ENCODE data around the gene ADAM12. TPM values are rescaled to one million over a fixed set of nuclear protein-coding genes. Genes with fewer than 3 reads are reported as not detected.
A peak's percentile ranks its signal among the peaks of the same experiment; 100 is the strongest.

ADAM12 gene
- total RNA-seq, 4 donors from 2014 or later = under 0.01 to 1.3 (median 1.0) TPM

- WGBS = 81% methylated on average over 9 of the region's 9 CpGs
- Histone ChIP-seq H3K27ac (replicated peaks in 1 of 4) (no peak overlapping the region), H3K4me3 (no peak overlapping the region), H3K27me3 (no peaks in the 10 kb centered on the region), H3K36me3 (no peaks in the 10 kb centered on the region), H3K4me1 (peaks cover 6 to 18% (median 14%) of the 10 kb centered on the region in 4 donors), H3K9me3 (no peaks in the 10 kb centered on the region)
- no peak for DNase-seq (ENCODE audit: extremely low spot score)
- intact Hi-C loops (cut with DNase I) = no loop called here
- no peak for TF ChIP-seq EP300 (IDR thresholded peaks at IDR 0.05)
- TF ChIP-seq POLR2A (IDR thresholded peaks at IDR 0.05; ENCODE audit: low read depth) = no peak
- TF ChIP-seq CTCF (IDR thresholded peaks at IDR 0.05) = no peak
- no peak for TF ChIP-seq POLR2AphosphoS5 (IDR thresholded peaks at IDR 0.05)
These were observed 322.4 kb downstream of the ADAM12 start for GRCh38 chr10:126065751-126066377.

DNA sequence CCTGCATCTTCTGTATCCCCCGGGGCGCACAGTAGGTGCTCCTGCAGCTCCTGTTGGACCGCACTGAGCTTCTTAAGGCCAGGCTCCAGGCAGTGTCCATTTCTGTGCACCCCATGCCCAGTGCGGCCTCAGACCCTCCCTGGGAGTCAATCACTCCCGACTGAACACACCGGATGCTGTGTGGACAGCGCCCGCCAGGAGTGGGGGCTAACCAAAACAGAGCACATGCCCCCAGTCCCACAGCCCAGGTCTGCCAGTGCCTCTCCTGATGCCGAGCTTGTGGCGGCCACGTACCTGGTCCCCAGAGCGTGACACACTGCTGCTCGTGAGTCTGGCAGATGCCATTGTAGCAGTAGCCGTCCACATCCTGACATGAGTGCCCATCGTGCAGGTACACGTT, 323.8 kb downstream of the ADAM12 start:
- 100% methylated on average over 5 of the region's 16 CpGs for WGBS
- TF ChIP-seq EP300 (IDR thresholded peaks at IDR 0.05) (no peak), CTCF (IDR thresholded peaks at IDR 0.05) (no peak), POLR2AphosphoS5 (IDR thresholded peaks at IDR 0.05) (no peak), POLR2A (IDR thresholded peaks at IDR 0.05; ENCODE audit: low read depth) (no peak)
- Histone ChIP-seq H3K36me3 (no peaks in the 10 kb centered on the region), H3K9me3 (no peaks in the 10 kb centered on the region), H3K27me3 (no peaks in the 10 kb centered on the region), H3K27ac (replicated peaks in 1 of 4) (no peak overlapping the region), H3K4me3 (no peak overlapping the region), H3K4me1 (peaks cover 6 to 26% (median 15%) of the 10 kb centered on the region in 4 donors)
- no peak for DNase-seq (ENCODE audit: extremely low spot score)
- intact Hi-C loops (cut with DNase I) = no loop called here

DNA sequence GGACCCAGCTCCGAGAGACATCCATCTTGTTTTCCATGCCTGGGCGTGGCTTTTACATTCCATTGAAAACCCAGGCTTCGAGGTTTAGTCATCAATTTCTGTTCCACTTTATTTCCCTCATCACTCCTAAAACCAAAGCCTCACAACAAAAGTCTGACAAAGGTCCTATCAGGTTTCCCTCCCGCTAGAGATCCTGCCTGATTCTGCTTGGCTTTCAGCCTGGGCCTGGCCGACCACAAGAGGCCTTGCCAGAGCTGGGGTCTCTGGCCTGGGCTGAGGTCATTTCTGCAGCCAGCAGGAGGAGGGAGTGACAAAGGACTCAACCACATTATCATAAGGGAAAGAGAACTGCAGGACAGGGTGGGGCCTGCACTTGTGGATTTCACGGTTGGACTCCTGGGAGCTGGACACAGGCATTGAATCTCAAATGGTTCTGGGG, 324.9 kb downstream of the ADAM12 start:
- no peak overlapping the region for H3K27ac ChIP-seq (replicated peaks in 1 of 4)
- peaks cover 6 to 26% (median 15%) of the 10 kb centered on the region in 4 donors for H3K4me1 ChIP-seq
- TF ChIP-seq EP300 (IDR thresholded peaks at IDR 0.05) (no peak), POLR2A (IDR thresholded peaks at IDR 0.05; ENCODE audit: low read depth) (no peak), POLR2AphosphoS5 (IDR thresholded peaks at IDR 0.05) (no peak), CTCF (IDR thresholded peaks at IDR 0.05) (no peak)
- no peak for DNase-seq (ENCODE audit: extremely low spot score)
- intact Hi-C loops (cut with DNase I) = no loop called here
- H3K9me3 ChIP-seq = no peaks in the 10 kb centered on the region
- WGBS = 69% methylated on average over 6 of the region's 6 CpGs
- no peaks in the 10 kb centered on the region for H3K36me3 ChIP-seq
- no peak overlapping the region for H3K4me3 ChIP-seq
- no peaks in the 10 kb centered on the region for H3K27me3 ChIP-seq

- H3K27ac ChIP-seq (replicated peaks in 1 of 4) = peak overlapping the region in 3 of 4 donors; percentile 9 to 34 (median 13)
- no peaks in the 10 kb centered on the region for H3K36me3 ChIP-seq
These were observed 325.9 kb downstream of the ADAM12 start for GRCh38 chr10:126062131-126063032.

GRCh38 chr10:126061526-126061925, 326.8 kb downstream of the ADAM12 start:
- no peak for DNase-seq (ENCODE audit: extremely low spot score)
- Histone ChIP-seq H3K4me3 (no peak overlapping the region), H3K27me3 (peaks cover 0 to 10% (median 0%) of the 10 kb centered on the region in 4 donors), H3K9me3 (no peaks in the 10 kb centered on the region), H3K27ac (replicated peaks in 1 of 4) (no peak overlapping the region), H3K36me3 (no peaks in the 10 kb centered on the region), H3K4me1 (peaks cover 6 to 26% (median 15%) of the 10 kb centered on the region in 4 donors)
- WGBS = 89% methylated on average over 3 of the region's 3 CpGs
- intact Hi-C loops (cut with DNase I) = no loop called here
- TF ChIP-seq POLR2AphosphoS5 (IDR thresholded peaks at IDR 0.05) (no peak), POLR2A (IDR thresholded peaks at IDR 0.05; ENCODE audit: low read depth) (no peak)

More at GRCh38 chr10:126062131-126063032, 325.9 kb downstream of the ADAM12 start:
- no peak overlapping the region for H3K4me3 ChIP-seq
- peaks cover 6 to 26% (median 15%) of the 10 kb centered on the region in 4 donors for H3K4me1 ChIP-seq
- intact Hi-C loops (cut with DNase I) = no loop called here
- H3K27me3 ChIP-seq = peaks cover 0 to 9% (median 0%) of the 10 kb centered on the region in 4 donors
- WGBS = 60% methylated on average over 10 of the region's 11 CpGs
- TF ChIP-seq EP300 (IDR thresholded peaks at IDR 0.05) = no peak
- TF ChIP-seq POLR2AphosphoS5 (IDR thresholded peaks at IDR 0.05) = peak; percentile 31 to 44
- no peak for DNase-seq (ENCODE audit: extremely low spot score)
- H3K9me3 ChIP-seq = no peaks in the 10 kb centered on the region
